ENCODE measurements around the gene PARVB. TPM values are rescaled to one million over a fixed set of nuclear protein-coding genes. Genes with fewer than 3 reads are reported as not detected.
"Not testable (repeated sequence)": the region's sequence is repeated elsewhere in the genome, so short reads cannot be mapped to it uniquely, and the experiment has no call there.

Gene PARVB
- polyA plus RNA-seq, 1 donor = 10.9 TPM

- no CpG with 5 or more reads among the region's 6 CpGs for WGBS (ENCODE audit: insufficient coverage, low lambda C conversion rate)
- Histone ChIP-seq H3K27me3 (ENCODE audit: control insufficient read depth, insufficient read depth, low read length) (no peaks in the 10 kb centered on the region), H3K9me3 (ENCODE audit: control insufficient read depth, low read depth, low read length) (no peaks in the 10 kb centered on the region), H3K27ac (ENCODE audit: low read length) (no peak overlapping the region), H3K4me3 (ENCODE audit: low read length) (no peak overlapping the region), H3K4me1 (ENCODE audit: control insufficient read depth, insufficient read depth, low read length) (no peaks in the 10 kb centered on the region), H3K36me3 (ENCODE audit: control insufficient read depth, insufficient read depth, low read length) (no peaks in the 10 kb centered on the region)
- DNase-seq = no peak
These were observed 83.2 kb downstream of the PARVB start for GRCh38 chr22:44107340-44107739.

- Histone ChIP-seq H3K4me3 (ENCODE audit: low read length) (no peak overlapping the region), H3K27me3 (ENCODE audit: control insufficient read depth, insufficient read depth, low read length) (no peaks in the 10 kb centered on the region), H3K4me1 (ENCODE audit: control insufficient read depth, insufficient read depth, low read length) (no peaks in the 10 kb centered on the region), H3K36me3 (ENCODE audit: control insufficient read depth, insufficient read depth, low read length) (no peaks in the 10 kb centered on the region), H3K27ac (ENCODE audit: low read length) (no peak overlapping the region), H3K9me3 (ENCODE audit: control insufficient read depth, low read depth, low read length) (no peaks in the 10 kb centered on the region)
- WGBS (ENCODE audit: insufficient coverage, low lambda C conversion rate) = 80% methylated on average over 1 of the region's 2 CpGs
- DNase-seq = no peak
These were observed 84.0 kb downstream of the PARVB start for GRCh38 chr22:44108076-44108475.

GRCh38 chr22:44108806-44109385 is 84.8 kb downstream of the PARVB start:
- DNase-seq = no peak
- Histone ChIP-seq H3K9me3 (ENCODE audit: control insufficient read depth, low read depth, low read length) (no peaks in the 10 kb centered on the region), H3K4me3 (ENCODE audit: low read length) (no peak overlapping the region), H3K27ac (ENCODE audit: low read length) (no peak overlapping the region), H3K36me3 (ENCODE audit: control insufficient read depth, insufficient read depth, low read length) (no peaks in the 10 kb centered on the region), H3K27me3 (ENCODE audit: control insufficient read depth, insufficient read depth, low read length) (no peaks in the 10 kb centered on the region), H3K4me1 (ENCODE audit: control insufficient read depth, insufficient read depth, low read length) (no peaks in the 10 kb centered on the region)
- WGBS (ENCODE audit: insufficient coverage, low lambda C conversion rate) = 67% methylated on average over 1 of the region's 14 CpGs

DNA sequence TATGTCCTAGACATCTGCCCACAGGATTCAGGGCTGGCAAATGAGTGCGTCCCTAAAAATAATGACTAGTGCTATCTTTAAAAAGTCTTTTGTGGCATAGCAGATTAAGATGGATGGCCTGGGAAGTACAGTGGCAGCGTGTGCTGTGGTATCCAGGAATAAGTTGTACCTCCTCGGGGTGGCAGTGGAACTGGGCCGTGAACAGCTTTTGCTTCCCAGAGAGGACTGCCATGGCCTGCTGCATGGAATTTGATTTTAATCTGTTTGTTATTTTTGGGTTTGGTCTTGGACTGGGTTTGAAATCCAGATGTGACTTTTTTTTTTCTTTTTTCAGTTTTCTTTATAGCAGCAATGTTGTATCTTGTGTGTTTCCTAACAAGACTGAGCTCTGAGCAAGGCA is 85.3 kb downstream of the PARVB start:
- 100% methylated on average over 2 of the region's 4 CpGs for WGBS (ENCODE audit: insufficient coverage, low lambda C conversion rate)
- no peak for DNase-seq

GRCh38 chr22:44110656-44111055 is 86.6 kb downstream of the PARVB start:
- H3K36me3 ChIP-seq (ENCODE audit: control insufficient read depth, insufficient read depth, low read length); H3K4me1 ChIP-seq (ENCODE audit: control insufficient read depth, insufficient read depth, low read length); DNase-seq; H3K9me3 ChIP-seq (ENCODE audit: control insufficient read depth, low read depth, low read length); H3K27ac ChIP-seq (ENCODE audit: low read length); H3K4me3 ChIP-seq (ENCODE audit: low read length); H3K27me3 ChIP-seq (ENCODE audit: control insufficient read depth, insufficient read depth, low read length): not testable (repeated sequence)
- WGBS (ENCODE audit: insufficient coverage, low lambda C conversion rate) = no CpG with 5 or more reads among the region's 6 CpGs

More for the DNA sequence above, 85.3 kb downstream of the PARVB start:
- Histone ChIP-seq H3K36me3 (ENCODE audit: control insufficient read depth, insufficient read depth, low read length) (no peaks in the 10 kb centered on the region), H3K9me3 (ENCODE audit: control insufficient read depth, low read depth, low read length) (no peaks in the 10 kb centered on the region), H3K4me3 (ENCODE audit: low read length) (no peak overlapping the region), H3K27me3 (ENCODE audit: control insufficient read depth, insufficient read depth, low read length) (no peaks in the 10 kb centered on the region), H3K4me1 (ENCODE audit: control insufficient read depth, insufficient read depth, low read length) (no peaks in the 10 kb centered on the region), H3K27ac (ENCODE audit: low read length) (no peak overlapping the region)

GRCh38 chr22:44111562-44112155 is 87.6 kb downstream of the PARVB start:
- Histone ChIP-seq H3K4me1 (ENCODE audit: control insufficient read depth, insufficient read depth, low read length) (no peaks in the 10 kb centered on the region), H3K27me3 (ENCODE audit: control insufficient read depth, insufficient read depth, low read length) (no peaks in the 10 kb centered on the region), H3K27ac (ENCODE audit: low read length) (no peak overlapping the region), H3K4me3 (ENCODE audit: low read length) (no peak overlapping the region), H3K9me3 (ENCODE audit: control insufficient read depth, low read depth, low read length) (no peaks in the 10 kb centered on the region), H3K36me3 (ENCODE audit: control insufficient read depth, insufficient read depth, low read length) (no peaks in the 10 kb centered on the region)
- no peak for DNase-seq
- no CpG with 5 or more reads among the region's 9 CpGs for WGBS (ENCODE audit: insufficient coverage, low lambda C conversion rate)

DNA sequence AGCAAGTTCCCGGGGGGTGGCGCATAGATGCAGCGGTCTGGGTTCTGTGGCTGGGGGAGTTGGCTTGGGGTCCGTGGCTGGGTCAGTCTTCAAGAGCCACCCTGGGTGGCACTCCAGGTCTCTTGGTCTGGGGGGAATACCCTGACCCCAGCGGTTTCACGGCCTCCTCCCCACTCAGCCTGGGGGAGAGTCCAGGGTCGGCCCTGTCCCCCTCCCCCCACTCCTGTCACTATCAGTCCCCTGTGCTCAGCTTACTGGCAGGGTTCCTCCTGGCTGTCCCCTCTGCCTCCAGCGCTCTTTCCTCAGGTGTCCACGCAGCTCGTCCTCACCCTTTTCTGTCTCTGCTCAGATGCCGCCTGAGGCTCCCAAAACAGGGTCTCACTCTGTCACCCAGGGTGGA is 88.1 kb downstream of the PARVB start:
- H3K36me3 ChIP-seq (ENCODE audit: control insufficient read depth, insufficient read depth, low read length) = no peaks in the 10 kb centered on the region
- DNase-seq = no peak
- no peaks in the 10 kb centered on the region for H3K4me1 ChIP-seq (ENCODE audit: control insufficient read depth, insufficient read depth, low read length)
- no peak overlapping the region for H3K27ac ChIP-seq (ENCODE audit: low read length)
- H3K27me3 ChIP-seq (ENCODE audit: control insufficient read depth, insufficient read depth, low read length) = no peaks in the 10 kb centered on the region
- WGBS (ENCODE audit: insufficient coverage, low lambda C conversion rate) = 100% methylated on average over 1 of the region's 11 CpGs
- no peak overlapping the region for H3K4me3 ChIP-seq (ENCODE audit: low read length)
- H3K9me3 ChIP-seq (ENCODE audit: control insufficient read depth, low read depth, low read length) = no peaks in the 10 kb centered on the region

DNA sequence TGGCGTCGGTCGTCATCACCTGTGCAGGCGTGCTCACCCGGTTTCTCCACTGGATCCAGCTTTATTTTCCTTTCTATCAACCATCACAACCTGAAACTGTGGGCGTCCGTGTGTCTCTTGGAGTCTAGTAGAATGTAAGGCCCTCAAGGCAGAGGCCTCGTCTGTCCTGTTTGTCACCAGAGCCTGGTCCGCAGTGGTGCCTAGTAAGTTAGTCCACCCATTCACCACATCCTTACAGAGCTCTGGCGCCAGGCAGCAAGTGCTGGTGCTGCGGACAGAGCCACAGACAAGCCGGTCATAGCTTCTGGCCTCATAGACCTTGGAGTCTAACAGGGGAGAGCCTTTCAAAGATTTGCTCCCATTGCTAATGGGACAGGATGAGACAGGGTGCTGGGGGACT is 92.2 kb downstream of the PARVB start:
- no peak overlapping the region for H3K27ac ChIP-seq (ENCODE audit: low read length)
- no peaks in the 10 kb centered on the region for H3K9me3 ChIP-seq (ENCODE audit: control insufficient read depth, low read depth, low read length)
- WGBS (ENCODE audit: insufficient coverage, low lambda C conversion rate) = no CpG with 5 or more reads among the region's 12 CpGs
- no peaks in the 10 kb centered on the region for H3K4me1 ChIP-seq (ENCODE audit: control insufficient read depth, insufficient read depth, low read length)
- no peak for DNase-seq
- H3K27me3 ChIP-seq (ENCODE audit: control insufficient read depth, insufficient read depth, low read length) = no peaks in the 10 kb centered on the region
- H3K36me3 ChIP-seq (ENCODE audit: control insufficient read depth, insufficient read depth, low read length) = no peaks in the 10 kb centered on the region
- no peak overlapping the region for H3K4me3 ChIP-seq (ENCODE audit: low read length)

GRCh38 chr22:44116755-44117684 is 92.9 kb downstream of the PARVB start:
- H3K36me3 ChIP-seq (ENCODE audit: control insufficient read depth, insufficient read depth, low read length) = no peaks in the 10 kb centered on the region
- H3K4me1 ChIP-seq (ENCODE audit: control insufficient read depth, insufficient read depth, low read length) = no peaks in the 10 kb centered on the region
- no peak overlapping the region for H3K27ac ChIP-seq (ENCODE audit: low read length)
- H3K4me3 ChIP-seq (ENCODE audit: low read length) = no peak overlapping the region
- no peaks in the 10 kb centered on the region for H3K27me3 ChIP-seq (ENCODE audit: control insufficient read depth, insufficient read depth, low read length)
- no CpG with 5 or more reads among the region's 16 CpGs for WGBS (ENCODE audit: insufficient coverage, low lambda C conversion rate)
- DNase-seq = no peak
- peaks cover under 1% of the 10 kb centered on the region for H3K9me3 ChIP-seq (ENCODE audit: control insufficient read depth, low read depth, low read length)

DNA sequence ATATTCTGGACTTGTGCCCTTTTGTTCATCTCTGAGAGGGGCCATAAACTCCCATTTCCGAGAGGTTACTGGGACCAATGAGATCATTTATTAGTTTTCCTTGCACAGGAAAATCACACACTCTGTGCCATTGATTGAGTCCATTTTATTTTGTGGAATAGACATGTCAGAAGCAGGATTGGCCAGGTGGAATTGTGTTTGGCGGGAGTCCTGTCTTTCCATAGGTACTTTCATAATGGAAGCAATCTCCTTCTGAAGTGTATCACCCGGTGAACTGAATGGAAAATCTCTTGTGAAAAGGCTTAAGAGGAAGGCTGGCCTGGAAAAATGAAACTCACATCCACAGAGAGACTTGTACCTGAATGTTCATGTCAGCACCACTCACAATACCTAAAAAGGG is 93.6 kb downstream of the PARVB start:
- WGBS (ENCODE audit: insufficient coverage, low lambda C conversion rate) = no CpG with 5 or more reads among the region's 3 CpGs
- Histone ChIP-seq H3K4me1 (ENCODE audit: control insufficient read depth, insufficient read depth, low read length) (no peaks in the 10 kb centered on the region), H3K27me3 (ENCODE audit: control insufficient read depth, insufficient read depth, low read length) (no peaks in the 10 kb centered on the region), H3K9me3 (ENCODE audit: control insufficient read depth, low read depth, low read length) (peaks cover 5% of the 10 kb centered on the region), H3K27ac (ENCODE audit: low read length) (no peak overlapping the region), H3K36me3 (ENCODE audit: control insufficient read depth, insufficient read depth, low read length) (no peaks in the 10 kb centered on the region), H3K4me3 (ENCODE audit: low read length) (no peak overlapping the region)
- no peak for DNase-seq

Measured in large intestine (tissue), 3 donors.